ENCODE data around the gene PAK2.

PAK2 gene

DNA sequence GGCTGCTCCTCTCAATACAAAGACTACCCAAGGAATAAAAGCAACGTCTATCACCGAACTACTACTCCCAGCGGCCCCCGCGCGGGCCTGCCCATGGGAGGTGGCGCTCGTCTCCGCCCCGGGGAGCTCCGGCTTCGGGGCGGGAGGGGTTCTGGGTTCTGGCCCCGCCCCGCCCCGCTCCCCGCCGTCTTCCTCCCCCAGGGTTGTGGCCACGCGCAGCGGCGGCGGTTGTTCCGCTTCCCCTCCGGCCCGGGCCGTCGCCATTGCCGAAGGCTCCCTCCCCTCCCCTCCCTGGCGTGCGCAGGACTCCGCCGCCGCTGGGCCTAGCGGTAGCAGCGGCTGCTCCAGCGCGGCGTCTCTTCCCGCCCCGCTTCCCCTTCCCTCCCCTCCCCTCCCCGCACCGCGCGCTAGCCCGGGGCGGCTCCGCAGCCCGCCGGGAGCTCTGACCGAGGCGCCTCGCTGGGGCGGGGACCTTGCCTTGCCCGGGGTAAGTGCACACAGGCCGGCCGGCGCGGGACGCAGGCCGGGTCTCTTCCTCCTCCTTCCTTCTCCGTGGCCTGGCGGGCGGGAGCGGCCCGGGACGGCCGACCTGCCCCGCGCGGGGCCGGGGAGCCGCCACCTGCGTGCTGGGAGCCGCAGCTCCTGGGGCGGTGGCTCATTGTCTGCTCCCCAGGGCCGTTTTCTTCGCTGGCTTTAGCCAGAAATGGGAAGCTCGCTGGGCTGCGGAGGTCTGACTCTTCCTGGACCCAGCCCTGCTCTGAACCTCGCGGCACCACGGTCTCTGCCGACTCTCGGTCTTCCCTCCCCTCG is at the start of gene PAK2:
TSS of gene PAK2 (plus strand) at position 187 of the 810 bp plus-strand sequence. CDS start 42,790 bp downstream, outside the sequence.
- peak within 1 kb of the TSS; percentile 95 for H3K27ac ChIP-seq (ENCODE audit: low read depth, low read length)
- H3K9ac ChIP-seq (ENCODE audit: low read length) = peak within 1 kb of the TSS; percentile 92
- H3K36me3 ChIP-seq (ENCODE audit: control insufficient read depth, insufficient read depth, low read length) = 0 out of 2 replicates have a peak, but pooled peaks cover 2% of the 10 kb centered on the region
- no peaks in the 10 kb centered on the region for H3K27me3 ChIP-seq (ENCODE audit: control insufficient read depth, insufficient read depth, low read length)
- H3K9me3 ChIP-seq (ENCODE audit: control insufficient read depth, insufficient read depth, low read depth, low read length) = no peaks in the 10 kb centered on the region
- peak within 1 kb of the TSS; percentile 79 for H3K4me3 ChIP-seq (ENCODE audit: low read depth, low read length)
- peaks cover 9% of the 10 kb centered on the region; the same call in 1 of the 2 replicates for H3K4me1 ChIP-seq (ENCODE audit: control insufficient read depth, insufficient read depth, low read length)

DNA sequence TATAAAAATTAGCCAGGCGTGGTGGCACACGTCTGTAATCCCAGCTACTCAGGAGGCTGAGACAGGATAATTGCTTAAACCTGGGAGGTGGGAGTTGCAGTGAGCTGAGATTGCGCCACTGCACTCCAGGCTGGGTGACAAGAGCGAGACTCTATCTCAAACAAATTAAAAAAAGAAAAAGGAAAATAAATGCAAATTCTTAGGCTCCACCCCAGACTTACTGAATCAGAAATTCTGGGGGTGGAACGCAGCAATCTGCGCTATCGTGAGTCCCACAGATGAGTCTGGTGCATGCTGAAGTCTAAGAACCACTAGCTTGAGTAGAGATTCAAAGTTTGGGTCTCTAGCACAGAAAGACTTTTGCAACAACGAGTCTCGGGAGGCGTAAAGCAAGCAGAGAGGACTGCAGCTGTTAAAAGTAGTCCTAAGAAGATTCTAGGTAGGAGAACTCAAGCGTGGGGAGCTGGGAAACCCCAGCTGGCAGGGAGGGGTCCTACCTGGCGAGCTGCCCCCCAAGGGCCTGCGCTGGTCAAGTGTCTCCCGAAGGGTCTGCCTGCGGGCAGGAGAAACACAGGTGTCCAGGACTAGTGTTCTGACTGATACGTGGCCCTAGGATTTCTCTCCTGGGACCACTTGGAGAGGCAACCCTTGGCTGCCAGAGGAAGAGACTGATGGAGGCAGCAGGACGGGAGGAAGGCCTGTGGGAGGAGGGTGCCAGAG is 49.6 kb upstream of the PAK2 start:
- H3K36me3 ChIP-seq (ENCODE audit: control insufficient read depth, insufficient read depth, low read length) = no peaks in the 10 kb centered on the region
- no peak overlapping the region for H3K9ac ChIP-seq (ENCODE audit: low read length)
- no peaks in the 10 kb centered on the region for H3K9me3 ChIP-seq (ENCODE audit: control insufficient read depth, insufficient read depth, low read depth, low read length)
- H3K27me3 ChIP-seq (ENCODE audit: control insufficient read depth, insufficient read depth, low read length) = no peaks in the 10 kb centered on the region
- peaks cover 5% of the 10 kb centered on the region for H3K4me1 ChIP-seq (ENCODE audit: control insufficient read depth, insufficient read depth, low read length)
- H3K27ac ChIP-seq (ENCODE audit: low read depth, low read length) = no peak overlapping the region
- no peak overlapping the region for H3K4me3 ChIP-seq (ENCODE audit: low read depth, low read length)

DNA sequence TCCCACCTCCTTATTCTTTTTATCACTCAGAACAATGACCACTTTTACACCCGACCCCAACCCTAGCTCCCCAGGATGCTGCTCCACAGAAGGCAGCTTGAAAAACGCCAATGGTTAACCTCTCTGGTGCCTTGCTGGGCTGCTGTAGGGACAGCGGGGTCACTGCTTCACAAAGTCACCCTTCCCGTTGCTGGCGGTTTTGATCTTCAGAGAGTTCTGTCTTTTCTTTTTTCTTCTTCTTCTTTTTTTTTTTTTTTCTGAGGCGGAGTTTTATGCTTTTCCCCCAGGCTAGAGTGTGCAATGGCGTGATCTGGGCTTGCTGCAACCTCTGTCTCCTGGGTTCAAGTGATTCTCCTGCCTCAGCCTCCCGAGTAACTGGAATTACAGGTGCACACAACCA is 48.3 kb upstream of the PAK2 start:
- no peak overlapping the region for H3K27ac ChIP-seq (ENCODE audit: low read depth, low read length)
- H3K9me3 ChIP-seq (ENCODE audit: control insufficient read depth, insufficient read depth, low read depth, low read length) = no peaks in the 10 kb centered on the region
- no peak overlapping the region for H3K4me3 ChIP-seq (ENCODE audit: low read depth, low read length)
- H3K4me1 ChIP-seq (ENCODE audit: control insufficient read depth, insufficient read depth, low read length) = peaks cover 5% of the 10 kb centered on the region
- H3K36me3 ChIP-seq (ENCODE audit: control insufficient read depth, insufficient read depth, low read length) = no peaks in the 10 kb centered on the region
- no peak overlapping the region for H3K9ac ChIP-seq (ENCODE audit: low read length)
- H3K27me3 ChIP-seq (ENCODE audit: control insufficient read depth, insufficient read depth, low read length) = no peaks in the 10 kb centered on the region

DNA sequence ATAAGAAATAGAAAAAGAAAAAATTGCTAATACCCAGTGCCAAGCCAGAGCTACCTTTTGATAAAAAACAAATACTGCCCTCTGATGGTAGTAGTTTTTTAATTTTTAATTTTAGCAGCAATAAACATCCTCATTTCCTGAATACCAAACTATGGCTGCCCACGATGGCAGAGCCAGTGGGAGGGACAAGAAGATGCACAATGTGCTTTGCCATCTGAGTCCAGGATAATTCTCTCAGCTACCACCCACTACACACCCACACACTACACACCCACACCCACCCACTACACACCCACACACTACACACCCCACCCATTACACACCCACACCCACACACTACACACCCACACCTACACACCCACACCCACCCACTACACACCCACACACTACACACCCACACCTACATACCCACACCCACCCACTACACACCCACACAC is 45.4 kb upstream of the PAK2 start:
- no peak overlapping the region for H3K4me3 ChIP-seq (ENCODE audit: low read depth, low read length)
- H3K4me1 ChIP-seq (ENCODE audit: control insufficient read depth, insufficient read depth, low read length) = no peaks in the 10 kb centered on the region
- H3K36me3 ChIP-seq (ENCODE audit: control insufficient read depth, insufficient read depth, low read length) = no peaks in the 10 kb centered on the region
- no peak overlapping the region for H3K9ac ChIP-seq (ENCODE audit: low read length)
- no peaks in the 10 kb centered on the region for H3K9me3 ChIP-seq (ENCODE audit: control insufficient read depth, insufficient read depth, low read depth, low read length)
- H3K27me3 ChIP-seq (ENCODE audit: control insufficient read depth, insufficient read depth, low read length) = no peaks in the 10 kb centered on the region
- no peak overlapping the region for H3K27ac ChIP-seq (ENCODE audit: low read depth, low read length)

DNA sequence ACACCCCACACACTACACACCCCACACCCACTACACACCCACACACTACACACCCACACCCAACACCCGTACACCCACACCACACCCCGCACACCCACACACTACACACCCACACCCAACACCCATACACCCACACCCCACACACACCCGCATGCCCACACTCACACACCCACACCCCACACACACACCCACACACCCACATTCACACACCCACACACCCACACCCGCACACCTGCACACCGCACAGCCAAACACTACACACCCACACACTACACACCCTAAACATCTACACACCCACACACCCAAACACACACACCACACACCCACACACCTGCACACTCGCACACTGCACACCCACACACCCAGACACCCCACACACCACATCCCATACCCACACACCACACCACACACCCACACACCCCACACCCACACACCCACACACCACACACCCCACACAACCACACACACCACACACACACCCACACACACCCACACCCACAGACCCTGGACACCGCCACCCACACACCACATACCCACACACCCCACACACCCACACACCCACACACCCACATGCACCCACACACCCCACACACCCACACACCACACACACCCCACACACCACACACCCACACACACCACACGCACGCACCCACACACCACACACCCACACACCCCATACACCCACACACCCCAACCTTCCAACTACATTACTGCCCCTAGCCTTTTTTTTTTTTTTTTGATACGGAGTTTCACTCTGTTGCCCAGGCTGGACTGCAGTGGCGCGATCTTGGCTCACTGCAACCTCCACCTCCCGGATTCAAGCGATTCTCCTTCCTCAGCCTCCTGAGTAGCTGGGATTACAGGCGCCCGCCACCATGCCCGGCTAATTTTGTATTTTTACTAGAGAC is 44.5 kb upstream of the PAK2 start:
- H3K4me1 ChIP-seq (ENCODE audit: control insufficient read depth, insufficient read depth, low read length) = no peaks in the 10 kb centered on the region
- no peak overlapping the region for H3K4me3 ChIP-seq (ENCODE audit: low read depth, low read length)
- no peak overlapping the region for H3K27ac ChIP-seq (ENCODE audit: low read depth, low read length)
- H3K36me3 ChIP-seq (ENCODE audit: control insufficient read depth, insufficient read depth, low read length) = no peaks in the 10 kb centered on the region
- H3K27me3 ChIP-seq (ENCODE audit: control insufficient read depth, insufficient read depth, low read length) = no peaks in the 10 kb centered on the region
- no peaks in the 10 kb centered on the region for H3K9me3 ChIP-seq (ENCODE audit: control insufficient read depth, insufficient read depth, low read depth, low read length)
- H3K9ac ChIP-seq (ENCODE audit: low read length) = no peak overlapping the region

DNA sequence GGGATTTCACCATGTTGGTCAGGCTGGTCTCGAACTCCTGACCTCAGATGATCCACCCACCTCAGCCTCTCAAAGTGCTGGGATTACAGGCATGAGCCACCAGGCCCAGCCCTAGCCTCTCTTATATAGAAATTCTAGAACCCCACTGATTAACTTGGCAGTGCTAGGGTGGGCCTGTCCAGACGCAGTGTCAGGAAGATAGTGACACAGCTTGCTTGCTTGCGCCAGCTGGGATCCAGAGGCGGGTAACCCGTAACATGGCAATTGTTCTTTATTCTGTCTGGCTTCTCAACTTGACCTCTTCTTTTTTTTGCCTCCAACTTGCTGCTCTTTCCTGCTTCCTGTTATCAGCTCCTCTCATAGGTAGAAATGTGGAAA is 43.8 kb upstream of the PAK2 start:
- no peaks in the 10 kb centered on the region for H3K27me3 ChIP-seq (ENCODE audit: control insufficient read depth, insufficient read depth, low read length)
- H3K9ac ChIP-seq (ENCODE audit: low read length) = no peak overlapping the region
- H3K4me1 ChIP-seq (ENCODE audit: control insufficient read depth, insufficient read depth, low read length) = no peaks in the 10 kb centered on the region
- H3K36me3 ChIP-seq (ENCODE audit: control insufficient read depth, insufficient read depth, low read length) = no peaks in the 10 kb centered on the region
- H3K9me3 ChIP-seq (ENCODE audit: control insufficient read depth, insufficient read depth, low read depth, low read length) = no peaks in the 10 kb centered on the region
- no peak overlapping the region for H3K27ac ChIP-seq (ENCODE audit: low read depth, low read length)
- H3K4me3 ChIP-seq (ENCODE audit: low read depth, low read length) = no peak overlapping the region

DNA sequence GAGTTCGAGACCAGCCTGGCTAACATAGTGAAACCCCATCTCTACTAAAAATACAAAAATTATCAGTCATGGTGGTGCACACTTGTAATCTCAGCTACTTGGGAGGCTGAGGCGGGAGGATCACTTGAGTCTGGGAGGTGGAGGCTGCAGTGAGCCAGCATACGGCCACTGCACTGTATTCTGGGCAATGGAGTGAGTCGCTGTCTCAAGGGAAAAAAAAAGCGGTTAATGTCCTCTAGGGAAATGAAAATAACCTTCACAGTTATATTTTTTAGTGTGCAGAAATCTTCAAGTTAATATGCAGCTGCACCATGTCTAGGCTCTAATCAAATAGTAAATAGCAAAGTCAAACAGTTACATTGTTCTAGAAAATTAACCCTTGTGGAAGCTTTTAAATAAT is 42.4 kb upstream of the PAK2 start:
- H3K36me3 ChIP-seq (ENCODE audit: control insufficient read depth, insufficient read depth, low read length) = no peaks in the 10 kb centered on the region
- H3K9ac ChIP-seq (ENCODE audit: low read length) = no peak overlapping the region
- H3K27me3 ChIP-seq (ENCODE audit: control insufficient read depth, insufficient read depth, low read length) = no peaks in the 10 kb centered on the region
- no peaks in the 10 kb centered on the region for H3K9me3 ChIP-seq (ENCODE audit: control insufficient read depth, insufficient read depth, low read depth, low read length)
- no peak overlapping the region for H3K4me3 ChIP-seq (ENCODE audit: low read depth, low read length)
- H3K4me1 ChIP-seq (ENCODE audit: control insufficient read depth, insufficient read depth, low read length) = no peaks in the 10 kb centered on the region
- no peak overlapping the region for H3K27ac ChIP-seq (ENCODE audit: low read depth, low read length)

DNA sequence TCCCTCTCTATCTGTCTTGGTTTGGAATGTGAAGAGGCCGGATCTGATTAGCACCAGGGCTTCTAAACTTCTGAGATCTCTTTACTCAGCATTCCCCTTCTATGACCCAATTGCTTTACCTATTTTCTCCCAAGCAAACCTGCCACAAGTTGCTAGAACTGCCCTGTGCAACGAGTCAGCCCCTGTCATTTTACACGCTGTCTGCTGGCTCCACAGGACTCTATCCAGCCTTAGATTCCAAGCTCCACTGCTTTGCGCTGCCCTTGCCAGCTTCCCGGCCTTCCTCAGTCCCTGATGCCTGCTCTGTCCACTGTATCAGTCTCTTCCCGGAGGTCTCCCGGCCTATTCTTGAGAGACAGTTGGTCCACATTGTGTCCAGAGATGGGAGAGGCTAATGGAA is 39.9 kb upstream of the PAK2 start:
- no peaks in the 10 kb centered on the region for H3K9me3 ChIP-seq (ENCODE audit: control insufficient read depth, insufficient read depth, low read depth, low read length)
- no peaks in the 10 kb centered on the region for H3K27me3 ChIP-seq (ENCODE audit: control insufficient read depth, insufficient read depth, low read length)
- no peaks in the 10 kb centered on the region for H3K4me1 ChIP-seq (ENCODE audit: control insufficient read depth, insufficient read depth, low read length)
- H3K27ac ChIP-seq (ENCODE audit: low read depth, low read length) = no peak overlapping the region
- no peak overlapping the region for H3K9ac ChIP-seq (ENCODE audit: low read length)
- H3K4me3 ChIP-seq (ENCODE audit: low read depth, low read length) = no peak overlapping the region
- H3K36me3 ChIP-seq (ENCODE audit: control insufficient read depth, insufficient read depth, low read length) = no peaks in the 10 kb centered on the region

DNA sequence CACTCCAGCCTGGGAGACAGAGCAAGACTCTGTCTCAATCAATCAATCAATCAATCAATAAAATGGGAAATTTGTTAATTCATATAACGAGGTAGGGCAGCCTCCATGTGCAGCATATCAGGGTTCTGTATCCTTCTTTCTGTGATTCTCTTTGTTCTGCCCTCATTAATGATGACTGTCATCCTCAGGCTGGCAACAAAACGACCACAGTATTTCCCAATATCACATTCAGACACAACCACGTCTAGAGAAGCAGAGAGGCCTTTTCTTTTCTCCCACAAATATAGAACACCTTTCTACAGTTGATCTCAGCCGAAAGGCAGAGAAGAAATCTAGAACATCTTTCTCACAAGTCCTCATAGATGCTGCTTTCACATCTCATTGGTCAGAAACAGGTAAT is 38.9 kb upstream of the PAK2 start:
- H3K4me1 ChIP-seq (ENCODE audit: control insufficient read depth, insufficient read depth, low read length) = no peaks in the 10 kb centered on the region
- no peak overlapping the region for H3K27ac ChIP-seq (ENCODE audit: low read depth, low read length)
- no peaks in the 10 kb centered on the region for H3K27me3 ChIP-seq (ENCODE audit: control insufficient read depth, insufficient read depth, low read length)
- H3K9ac ChIP-seq (ENCODE audit: low read length) = no peak overlapping the region
- H3K36me3 ChIP-seq (ENCODE audit: control insufficient read depth, insufficient read depth, low read length) = no peaks in the 10 kb centered on the region
- no peaks in the 10 kb centered on the region for H3K9me3 ChIP-seq (ENCODE audit: control insufficient read depth, insufficient read depth, low read depth, low read length)
- no peak overlapping the region for H3K4me3 ChIP-seq (ENCODE audit: low read depth, low read length)

DNA sequence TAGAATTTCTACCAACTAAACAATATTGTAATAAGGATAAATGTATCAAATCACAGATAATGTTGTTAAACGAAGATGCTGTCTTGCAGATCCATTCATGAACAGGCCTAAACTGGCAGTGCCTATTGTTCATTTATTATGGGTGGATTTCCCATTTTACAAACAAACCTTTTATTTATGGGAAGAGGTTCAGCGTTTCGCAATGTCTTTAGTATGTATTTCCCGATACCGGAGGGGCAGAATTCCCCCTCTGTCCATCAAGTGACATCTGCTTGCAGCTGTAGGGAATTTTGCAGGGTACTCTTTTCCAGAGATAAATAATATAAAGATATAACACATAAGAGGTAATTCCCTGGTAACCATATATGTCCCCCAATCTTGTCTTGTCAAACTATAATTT is 33.3 kb upstream of the PAK2 start:
- H3K9ac ChIP-seq (ENCODE audit: low read length) = no peak overlapping the region

More for the DNA sequence above, 33.3 kb upstream of the PAK2 start:
- H3K27ac ChIP-seq (ENCODE audit: low read depth, low read length) = no peak overlapping the region
- H3K4me3 ChIP-seq (ENCODE audit: low read depth, low read length) = no peak overlapping the region
- H3K4me1 ChIP-seq (ENCODE audit: control insufficient read depth, insufficient read depth, low read length) = no peaks in the 10 kb centered on the region
- H3K9me3 ChIP-seq (ENCODE audit: control insufficient read depth, insufficient read depth, low read depth, low read length) = no peaks in the 10 kb centered on the region
- H3K36me3 ChIP-seq (ENCODE audit: control insufficient read depth, insufficient read depth, low read length) = no peaks in the 10 kb centered on the region
- no peaks in the 10 kb centered on the region for H3K27me3 ChIP-seq (ENCODE audit: control insufficient read depth, insufficient read depth, low read length)
